PC-3 (cell line): ENCODE data around the gene LIN54. TPM values are rescaled to one million over a fixed set of nuclear protein-coding genes. Genes with fewer than 3 reads are reported as not detected.

Experiments used
- ATAC-seq: fragments of 200-7000 bp; cut with Tn5 transposase; 2 replicates; pipeline ENCODE4 v1.9.1; 2020; ENCODE audit warnings: mild to moderate bottlenecking, moderate library complexity
- BruUV-seq: library from RNA; stranded (reverse); fragments of 400-500 nt; replicated peaks from 2 replicates; lab custom pipeline; 2021; lab: Mats Ljungman, UMichigan
- CTCF ChIA-PET: fragments of 300-600 bp; sonication (Branson Sonifier 250); formaldehyde crosslinking; loops from one replicate; lab custom pipeline; 2022; ENCODE audit warnings: antibody characterized with exemption; lab: Charles Lee
- POLR2A ChIA-PET: fragments of 300-600 bp; sonication (Branson Sonifier 250); formaldehyde crosslinking; loops from one replicate; lab custom pipeline; 2022; ENCODE audit warnings: antibody characterized with exemption; ENCODE audit not compliant: unreplicated experiment; lab: Charles Lee
- DNase-seq: peaks from one replicate; pipeline ENCODE4 v3.0.0-alpha.2; 2015
- H2AFZ ChIP-seq: fragments of 300-600 bp; sonication (generic); 2 replicates; pipeline ENCODE4 v1.6.0; 2016; ENCODE audit warnings: antibody characterized with exemption, low read length
- H3F3A ChIP-seq: fragments of 300-600 bp; sonication (generic); one replicate; pipeline ENCODE4 v1.6.0; 2017; ENCODE audit warnings: antibody characterized with exemption, low read length, control low read depth, mild to moderate bottlenecking; ENCODE audit not compliant: unreplicated experiment
- H3K27ac ChIP-seq: fragments of 300-600 bp; sonication (generic); 2 replicates; pipeline ENCODE4 v1.5.1; 2016; ENCODE audit warnings: mild to moderate bottlenecking, low read length
- H3K27me3 ChIP-seq: fragments of 300-600 bp; sonication (generic); 2 replicates; pipeline ENCODE4 v1.6.1; 2016; ENCODE audit warnings: low read length, mixed read lengths
- H3K36me3 ChIP-seq: fragments of 300-600 bp; sonication (generic); 2 replicates; pipeline ENCODE4 v1.6.1; 2016; ENCODE audit warnings: low read depth, mixed run types, low read length, mixed read lengths
- H3K4me1 ChIP-seq: fragments of 300-600 bp; sonication (generic); 2 replicates; pipeline ENCODE4 v1.5.1; 2016; ENCODE audit warnings: low read length; ENCODE audit not compliant: insufficient read depth
- H3K4me2 ChIP-seq: fragments of 300-600 bp; sonication (generic); 2 replicates; pipeline ENCODE4 v1.6.0; 2016; ENCODE audit warnings: low read length
- H3K4me3 ChIP-seq: fragments of 300-600 bp; sonication (generic); 2 replicates; pipeline ENCODE4 v1.5.1; 2016; ENCODE audit warnings: mild to moderate bottlenecking, low read length, mixed read lengths
- H3K79me2 ChIP-seq: fragments of 300-600 bp; sonication (generic); 2 replicates; pipeline ENCODE4 v1.6.1; 2017; ENCODE audit warnings: low read length, mixed read lengths
- H3K9ac ChIP-seq: fragments of 300-600 bp; sonication (generic); 2 replicates; pipeline ENCODE4 v1.6.0; 2016; ENCODE audit warnings: mild to moderate bottlenecking, low read length
- H3K9me2 ChIP-seq: fragments of 300-600 bp; sonication (generic); replicated peaks from 2 replicates; pipeline ENCODE4 v1.6.1; 2016; ENCODE audit warnings: mixed run types, low read length, mixed read lengths
- H3K9me3 ChIP-seq: fragments of 300-600 bp; sonication (generic); 2 replicates; pipeline ENCODE4 v1.6.1; 2016; ENCODE audit warnings: low read length, mixed read lengths
- H4K20me1 ChIP-seq: fragments of 300-600 bp; sonication (generic); 2 replicates; pipeline ENCODE4 v1.6.1; 2016; ENCODE audit warnings: low read length, mixed read lengths
- CTCF ChIP-seq: fragments of 300-600 bp; sonication (generic); conservative IDR thresholded peaks from 2 replicates; pipeline ENCODE4 v1.5.1; 2017; ENCODE audit warnings: antibody characterized with exemption, low read depth, mild to moderate bottlenecking, low read length
- EZH2 ChIP-seq: fragments of 300-600 bp; sonication (generic); IDR thresholded peaks from one replicate; pipeline ENCODE4 v1.6.1; 2017; ENCODE audit warnings: antibody characterized with exemption, mild to moderate bottlenecking, low read length; ENCODE audit not compliant: unreplicated experiment
- EZH2phosphoT487 ChIP-seq: fragments of 300-600 bp; sonication (generic); IDR thresholded peaks from 2 replicates; pipeline ENCODE4 v1.6.1; 2018; ENCODE audit warnings: mild to moderate bottlenecking, antibody characterized with exemption, low read length, borderline replicate concordance
- intact Hi-C: fragments of 100-400 bp; cut with micrococcal nuclease; formaldehyde crosslinking; loops from 2 replicates; pipeline ENCODE4 v1.9.0; 2023
- total RNA-seq: library from RNA; depleted of rRNA; stranded (reverse); fragments of >200 nt; gene quantifications from 2 replicates; pipeline ENCODE4 v1.2.3, GENCODE V29; 2014

The LIN54 gene
- total RNA-seq, 1 experiment from 2014 or later, result 15.9 TPM

- no peaks in the 10 kb centered on the region for H3K36me3 ChIP-seq
- H3K9ac ChIP-seq, result no peak overlapping the region
- peaks cover 13% of the 10 kb centered on the region for H3K4me1 ChIP-seq
- ChIA-PET CTCF (no interaction called here), POLR2A (no interaction called here)
- no peaks in the 10 kb centered on the region for H3K9me2 ChIP-seq
- no peak overlapping the region for H3K27ac ChIP-seq
- H3K27me3 ChIP-seq, result no peaks in the 10 kb centered on the region
- peak; percentile 58 for DNase-seq
- H3K4me3 ChIP-seq, result no peak overlapping the region
- H3K9me3 ChIP-seq, result no peaks in the 10 kb centered on the region
- peaks cover 21% of the 10 kb centered on the region for H3K79me2 ChIP-seq
- BruUV-seq, result no TSS peak
- TF ChIP-seq EZH2phosphoT487, result no peak
- no peak for TF ChIP-seq CTCF
- TF ChIP-seq EZH2, result no peak
- no peaks in the 10 kb centered on the region for H4K20me1 ChIP-seq
- intact Hi-C loops, result no loop called here
- H2AFZ ChIP-seq, result no peak overlapping the region
- peak; percentile 17; the same call in 1 of the 2 replicates for ATAC-seq
- H3F3A ChIP-seq, result no peaks in the 10 kb centered on the region
- peak overlapping the region; percentile 70 for H3K4me2 ChIP-seq
Measured at GRCh38 chr4:82905205-82905604, 105.4 kb downstream of the LIN54 start.

GRCh38 chr4:82903737-82904136, 106.9 kb downstream of the LIN54 start:
- Histone ChIP-seq H3K4me3 (no peak overlapping the region), H3K4me1 (peaks cover 13% of the 10 kb centered on the region), H4K20me1 (peaks cover 9% of the 10 kb centered on the region), H3K4me2 (no peak overlapping the region), H3K9me3 (no peaks in the 10 kb centered on the region), H3K27me3 (no peaks in the 10 kb centered on the region), H3F3A (no peaks in the 10 kb centered on the region), H3K9ac (no peak overlapping the region), H3K36me3 (no peaks in the 10 kb centered on the region), H3K79me2 (peaks cover 36% of the 10 kb centered on the region), H3K27ac (no peak overlapping the region), H3K9me2 (no peaks in the 10 kb centered on the region), H2AFZ (no peak overlapping the region)
- DNase-seq (no peak), ATAC-seq (no peak)
- ChIA-PET POLR2A (no interaction called here), CTCF (no interaction called here)
- no TSS peak for BruUV-seq
- TF ChIP-seq CTCF (no peak), EZH2 (no peak), EZH2phosphoT487 (no peak)
- intact Hi-C loops, result no loop called here

GRCh38 chr4:82901183-82901718, 109.4 kb downstream of the LIN54 start:
- Histone ChIP-seq H3K79me2 (peaks cover 60% of the 10 kb centered on the region), H3K4me1 (peaks cover 30% of the 10 kb centered on the region), H3K4me2 (peak overlapping the region; percentile 91), H3K27me3 (no peaks in the 10 kb centered on the region), H3F3A (no peaks in the 10 kb centered on the region), H3K9me3 (no peaks in the 10 kb centered on the region), H3K4me3 (peak overlapping the region; percentile 79), H4K20me1 (peaks cover 27% of the 10 kb centered on the region), H3K9me2 (no peaks in the 10 kb centered on the region), H3K27ac (peak overlapping the region; percentile 97), H3K9ac (peak overlapping the region; percentile 92), H3K36me3 (peaks cover 16% of the 10 kb centered on the region), H2AFZ (peak overlapping the region; percentile 70)
- BruUV-seq, result TSS peak; percentile 82
- intact Hi-C loops, result loop anchor here (2.0 kb wide), 1 partner anchor 112 kb away; no protein-coding TSS in a partner anchor
- TF ChIP-seq EZH2phosphoT487 (no peak), CTCF (no peak)
- POLR2A ChIA-PET, result no interaction called here
- DNase-seq (no peak), ATAC-seq (peak; percentile 4; the same call in 1 of the 2 replicates)
- CTCF ChIA-PET, result no interaction called here
